HCEC 1CT (cell line): Measurements from ENCODE around the gene CDKN2B-AS1.
"Not testable (repeated sequence)": the region's sequence is repeated elsewhere in the genome, so short reads cannot be mapped to it uniquely, and the experiment has no call there.

Source experiments
- DNase-seq: peaks from one replicate; pipeline ENCODE4 v3.0.0-alpha.2; 2017

The CDKN2B-AS1 gene

GRCh38 chr9:22046243-22046885 lies 51.8 kb downstream of the CDKN2B-AS1 start:
- DNase-seq = no peak

GRCh38 chr9:22047596-22047995 lies 53.0 kb downstream of the CDKN2B-AS1 start:
- no peak for DNase-seq

GRCh38 chr9:22049411-22049810 lies 54.8 kb downstream of the CDKN2B-AS1 start:
- peak; percentile 70 for DNase-seq

- no peak for DNase-seq
Observed at GRCh38 chr9:22050924-22051323, 56.3 kb downstream of the CDKN2B-AS1 start.

DNA sequence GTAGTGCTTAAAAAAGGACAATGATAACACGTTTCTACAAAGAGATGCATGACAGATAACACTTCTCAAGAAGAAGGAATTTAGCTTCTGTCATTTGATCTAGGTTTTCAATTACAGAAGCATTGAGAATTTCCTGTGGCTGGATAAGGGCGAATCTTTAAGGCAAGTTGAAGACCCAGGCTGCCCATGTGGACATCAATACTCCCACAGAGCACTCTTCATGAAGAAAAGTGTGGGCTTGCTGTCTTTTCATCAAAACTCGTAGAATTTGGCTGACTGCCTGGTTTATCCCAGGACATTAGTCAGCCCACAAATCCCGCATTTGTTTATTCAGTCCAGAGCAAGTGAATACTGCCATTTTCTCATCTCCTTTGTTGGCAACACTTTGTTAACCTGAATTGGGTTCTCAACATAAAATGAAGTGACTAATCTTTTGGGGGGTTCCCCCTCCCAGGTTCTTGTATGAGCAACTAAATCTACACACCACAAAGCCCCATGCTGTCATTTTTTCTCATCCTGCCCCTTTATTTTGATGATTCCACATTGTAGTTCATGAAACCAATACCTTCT lies 57.9 kb downstream of the CDKN2B-AS1 start:
- peak; percentile 99 for DNase-seq

DNA sequence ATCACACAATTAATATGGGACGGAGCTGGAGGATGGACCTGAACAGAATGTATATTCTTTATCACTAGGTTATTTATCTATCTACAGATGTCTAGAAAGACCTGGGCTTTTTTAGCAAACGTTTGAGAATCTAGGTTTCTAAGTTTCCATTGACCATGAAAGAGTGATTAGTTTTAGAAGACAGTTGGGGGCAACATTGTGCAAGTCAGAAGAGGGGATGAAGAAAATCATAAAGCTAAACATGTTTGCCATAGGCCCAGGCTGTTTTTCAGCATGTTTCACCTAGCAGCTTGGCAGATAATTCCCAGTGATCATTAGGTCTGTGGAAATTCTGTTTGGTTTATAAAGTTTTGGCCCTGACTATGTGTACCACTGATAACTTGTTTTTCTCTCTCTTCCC lies 58.6 kb downstream of the CDKN2B-AS1 start:
- DNase-seq = peak; percentile 50

- no peak for DNase-seq
Observed at GRCh38 chr9:22054076-22054475, 59.5 kb downstream of the CDKN2B-AS1 start.

DNA sequence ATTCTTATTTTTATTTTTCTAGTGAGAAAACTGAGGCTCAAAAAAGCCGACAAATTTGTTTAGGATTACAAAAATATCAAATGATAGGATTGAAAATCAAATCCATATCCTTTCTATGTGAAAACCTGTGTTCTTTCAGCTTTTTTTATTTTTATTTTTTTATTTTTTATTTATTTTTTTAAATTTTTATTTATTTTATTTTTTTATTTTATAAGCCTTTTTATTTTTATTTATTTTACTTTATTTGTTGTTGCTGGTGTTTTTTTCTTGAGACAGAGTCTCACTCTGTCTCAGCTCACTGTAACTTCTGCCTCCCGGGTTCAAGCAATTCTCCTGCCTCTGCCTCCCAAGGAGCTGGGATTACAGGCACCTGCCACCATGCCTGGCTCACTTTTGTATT lies 59.9 kb downstream of the CDKN2B-AS1 start:
- no peak for DNase-seq

- DNase-seq = peak; percentile 80
Observed at GRCh38 chr9:22055090-22055489, 60.5 kb downstream of the CDKN2B-AS1 start.

GRCh38 chr9:22056402-22056801 lies 61.8 kb downstream of the CDKN2B-AS1 start:
- DNase-seq = no peak

DNA sequence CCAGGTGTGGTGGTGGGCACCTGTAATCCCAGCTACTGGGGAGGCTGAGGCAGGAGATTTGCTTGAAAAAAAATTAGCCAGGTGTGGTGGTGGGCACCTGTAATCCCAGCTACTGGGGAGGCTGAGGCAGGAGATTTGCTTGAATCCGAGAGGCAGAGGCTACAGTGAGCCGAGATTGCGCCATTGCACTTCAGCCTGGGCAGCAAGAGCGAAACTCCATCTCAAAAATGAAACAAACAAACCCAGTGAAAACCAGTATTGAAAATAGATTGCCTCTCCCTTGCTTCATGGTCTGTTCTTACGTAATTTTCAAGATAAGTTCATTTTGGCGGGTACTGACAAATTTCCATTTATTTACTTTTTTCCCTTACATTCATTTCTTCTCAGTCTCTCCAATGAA lies 63.4 kb downstream of the CDKN2B-AS1 start:
- not testable (repeated sequence) for DNase-seq

DNA sequence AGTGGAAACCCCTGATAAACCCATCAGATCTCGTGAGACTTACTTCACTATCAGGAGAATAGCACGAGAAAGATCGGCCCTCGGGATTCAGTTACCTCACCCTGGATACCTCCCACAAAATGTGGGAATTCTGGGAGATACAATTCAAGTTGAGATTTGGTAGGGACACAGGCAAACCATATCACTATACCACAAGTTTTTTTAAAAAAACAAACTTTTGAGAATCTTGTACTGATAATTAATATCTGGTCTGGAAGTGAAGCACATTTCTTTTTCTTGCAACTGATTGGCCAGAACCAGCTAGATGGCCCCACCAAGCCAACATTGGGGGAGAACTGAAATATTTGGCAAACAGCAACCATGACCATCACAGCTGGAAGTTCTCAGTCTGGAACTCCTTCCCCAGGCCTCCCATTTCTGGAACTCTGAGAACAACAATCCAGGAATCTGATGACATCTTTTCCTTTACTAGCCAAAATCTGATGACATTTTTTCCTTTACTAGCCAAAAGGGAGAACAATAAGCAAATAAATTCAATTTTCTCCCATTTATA lies 66.3 kb downstream of the CDKN2B-AS1 start:
- no peak for DNase-seq

DNA sequence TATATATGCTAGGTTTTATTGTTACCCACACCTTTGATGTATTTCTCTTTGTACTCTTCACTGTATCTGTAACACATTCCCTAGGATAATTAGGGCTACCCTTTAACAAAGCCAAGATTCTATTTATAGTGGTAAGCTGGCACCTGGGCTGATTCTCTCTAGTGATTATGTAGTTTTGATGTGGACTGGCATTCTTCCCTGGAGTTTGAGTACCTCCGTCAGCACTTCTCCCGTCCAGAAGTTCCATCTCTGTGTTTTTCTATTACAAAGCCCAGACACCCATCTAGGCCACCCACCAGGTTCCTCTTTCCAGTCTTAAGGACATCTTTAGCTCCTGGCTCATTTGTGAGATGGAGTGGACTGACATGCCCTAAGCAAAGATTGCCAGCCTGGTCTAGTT lies 70.4 kb downstream of the CDKN2B-AS1 start:
- no peak for DNase-seq

- DNase-seq = no peak
Observed at GRCh38 chr9:22065431-22066200, 71.0 kb downstream of the CDKN2B-AS1 start.

GRCh38 chr9:22067196-22067595 lies 72.6 kb downstream of the CDKN2B-AS1 start:
- no peak for DNase-seq

DNA sequence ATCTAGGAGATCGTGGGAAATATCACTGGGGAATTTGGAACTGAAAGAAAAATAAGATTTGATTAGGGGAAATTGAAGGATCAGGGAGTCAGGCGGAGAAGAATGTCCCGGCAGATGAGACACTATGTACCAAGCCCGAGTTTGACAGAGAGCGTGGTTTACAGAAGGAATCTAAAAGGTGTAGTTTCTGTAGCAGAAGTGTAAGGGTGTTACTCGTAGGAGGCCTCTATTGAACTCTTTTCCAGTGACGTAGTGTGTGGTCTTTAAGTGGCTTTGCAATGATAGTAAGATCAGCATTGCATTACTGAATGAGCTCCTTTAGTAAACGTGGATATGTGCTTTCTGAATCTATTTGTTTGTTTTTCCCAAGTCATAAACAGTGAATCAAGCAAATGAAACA lies 73.8 kb downstream of the CDKN2B-AS1 start:
- no peak for DNase-seq

DNA sequence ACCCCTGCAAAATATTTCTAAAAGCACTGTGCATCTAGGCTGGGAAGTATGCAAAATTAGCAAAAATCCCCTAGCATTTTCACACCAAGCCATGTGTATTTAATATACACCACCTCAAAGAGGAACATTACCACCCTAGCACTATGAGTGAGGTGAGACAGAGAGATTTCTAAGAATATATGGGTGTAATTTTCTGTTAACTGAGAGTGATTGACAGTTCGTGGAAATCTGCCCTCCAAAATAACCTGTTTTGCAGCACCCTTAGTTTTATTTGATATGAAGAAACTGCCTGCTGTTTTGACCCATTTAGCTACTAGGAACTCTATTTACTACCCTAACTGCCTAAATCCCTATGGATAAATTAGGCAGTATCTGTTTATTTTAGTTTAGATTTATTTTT lies 78.8 kb downstream of the CDKN2B-AS1 start:
- no peak for DNase-seq

DNA sequence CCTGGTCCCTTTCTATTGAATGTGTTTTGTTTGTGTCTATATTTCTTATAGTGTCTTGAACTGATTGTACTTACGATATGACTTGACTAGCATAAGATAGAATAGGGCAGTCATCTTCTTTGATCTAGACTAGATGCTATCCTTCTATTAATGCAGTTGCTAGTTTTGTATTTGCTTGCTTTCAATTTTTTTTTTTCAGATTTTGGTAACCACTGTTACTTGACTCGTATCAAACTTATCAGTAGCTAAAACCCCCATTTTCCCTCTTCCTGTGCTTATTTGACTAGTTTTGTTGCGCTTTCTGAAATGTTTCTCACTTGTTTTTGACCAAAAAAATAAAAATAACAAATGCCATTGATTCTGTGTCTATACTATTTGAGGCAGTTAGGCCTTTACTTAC lies 83.5 kb downstream of the CDKN2B-AS1 start:
- DNase-seq = no peak

GRCh38 chr9:22079873-22080341 lies 85.3 kb downstream of the CDKN2B-AS1 start:
- DNase-seq = peak; percentile 54

DNA sequence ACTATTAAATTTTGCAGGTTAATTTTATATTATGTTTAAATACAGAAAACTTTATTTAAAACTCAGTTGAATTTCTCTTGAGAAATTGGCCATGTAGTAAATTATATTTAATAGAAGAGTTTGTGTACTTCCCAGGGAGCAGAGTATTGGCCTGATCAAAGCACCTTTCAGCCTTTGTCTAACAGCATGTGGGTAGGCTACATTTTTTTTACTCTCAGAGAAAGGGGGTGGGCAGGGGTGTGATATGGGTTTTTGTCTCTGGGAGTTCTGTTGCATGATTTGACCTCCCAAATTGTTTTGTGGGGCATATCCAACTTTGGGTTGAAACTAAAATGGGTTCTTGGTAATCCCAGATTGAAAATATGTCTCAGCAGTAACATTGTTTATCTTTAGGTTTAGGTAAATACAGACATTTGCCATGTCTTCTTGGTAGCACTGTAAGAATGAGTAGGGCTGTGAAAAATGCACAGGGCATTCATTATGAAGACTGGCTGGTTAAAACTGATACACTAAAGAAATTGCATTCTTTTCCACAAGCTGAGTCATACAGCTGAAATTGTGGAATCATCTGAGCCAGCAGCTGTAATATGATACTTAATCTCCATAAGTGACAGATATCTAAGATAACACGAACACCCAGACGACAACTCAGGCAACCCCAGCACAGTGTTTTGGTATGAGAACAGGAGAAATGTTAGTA lies 89.9 kb downstream of the CDKN2B-AS1 start:
- DNase-seq = peak; percentile 93

- DNase-seq = no peak
Observed at GRCh38 chr9:22088053-22088716, 93.6 kb downstream of the CDKN2B-AS1 start.

DNA sequence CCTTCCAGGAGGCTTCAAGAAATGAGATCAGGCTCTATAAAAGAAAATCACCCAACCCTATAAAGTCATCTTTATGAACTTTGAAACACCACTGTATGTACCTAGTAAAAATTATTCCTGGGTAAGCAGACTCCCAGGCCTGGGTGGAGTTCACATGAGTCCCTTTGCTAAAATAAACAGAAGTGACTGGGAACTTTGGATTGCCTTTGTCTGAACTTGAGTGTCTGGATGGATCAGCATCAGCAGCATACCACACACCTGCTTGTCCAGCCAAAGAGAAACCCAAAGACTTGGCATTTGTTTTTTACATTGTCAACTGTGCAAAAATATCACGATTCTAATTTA lies 94.1 kb downstream of the CDKN2B-AS1 start:
- no peak for DNase-seq

DNA sequence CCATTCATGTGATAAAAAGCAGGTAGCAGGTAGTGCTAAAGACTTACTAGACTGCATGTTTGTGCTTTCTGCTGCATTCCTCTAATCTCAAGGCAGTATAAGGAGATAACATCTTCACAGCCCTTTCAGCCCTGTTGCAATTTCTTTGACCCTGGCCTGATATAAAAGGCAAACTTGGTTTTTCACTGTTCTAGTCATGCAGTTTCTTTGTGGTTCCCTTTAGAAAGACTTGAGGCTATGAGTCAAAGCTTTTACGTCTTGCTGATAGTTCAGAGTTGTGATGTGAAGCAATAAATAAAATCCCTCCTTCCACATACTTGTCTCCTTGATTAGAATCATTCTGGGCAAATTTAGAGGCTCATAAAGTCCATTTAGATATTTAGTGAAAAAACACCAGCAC lies 103.1 kb downstream of the CDKN2B-AS1 start:
- peak; percentile 87 for DNase-seq
